ENCODE data around the gene MORN3. TPM values are rescaled to one million over a fixed set of nuclear protein-coding genes. Genes with fewer than 3 reads are reported as not detected.
A peak's percentile ranks its signal among the peaks of the same experiment; 100 is the strongest.

The MORN3 gene
- total and polyA plus RNA-seq, 2 of the 8 experiments (the other 6 are each of a cell fraction or from before 2014, with no cell fraction given), result 0.39 to 0.93 TPM

DNA sequence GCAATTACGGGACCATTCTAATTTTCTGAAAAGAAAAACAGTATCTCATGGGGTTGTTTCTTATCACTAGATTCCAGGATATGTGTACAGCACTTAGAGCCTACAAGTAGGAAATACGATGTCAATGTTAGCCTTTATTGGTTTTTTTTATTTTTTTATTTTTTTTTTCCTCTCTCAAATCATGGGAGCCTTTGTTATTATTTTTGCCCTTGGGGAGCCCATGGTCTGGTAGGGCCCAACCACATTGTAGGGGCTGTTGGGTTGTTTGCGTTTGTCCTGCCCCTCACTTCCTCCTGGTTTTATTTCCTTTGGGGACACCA is 5.9 kb downstream of the MORN3 start:
- no peaks in the 10 kb centered on the region for H3K9me3 ChIP-seq (ENCODE audit: insufficient read depth in 2 of 2, low read depth in 1 of 2, low read length in 1 of 2)
- no peak overlapping the region for H2BK12ac ChIP-seq (ENCODE audit: low read depth, low read length)
- peaks cover 0 to 13% (median 6%) of the 10 kb centered on the region in 4 experiments; a peak in 5 of 7 replicates for H3K4me1 ChIP-seq (replicated peaks in 1 of 4; ENCODE audit: control insufficient read depth in 3 of 4, insufficient read depth in 4 of 4, low read length in 3 of 4)
- CTCF ChIA-PET (ENCODE audit: partially characterized antibody), result interaction anchor here (1.3 kb wide), 1 partner anchor 187 kb away, joined by 3 read pairs; no protein-coding TSS in a partner anchor
- DNase-seq (ENCODE audit: low read depth in 1 of 2, low spot score in 2 of 2), result no peak
- no peak overlapping the region for H2BK20ac ChIP-seq (ENCODE audit: low read length)
- no peaks in the 10 kb centered on the region for H3K79me2 ChIP-seq (ENCODE audit: control insufficient read depth in 1 of 2, insufficient read depth in 2 of 2, low read length in 2 of 2)
- no peak overlapping the region for H2BK15ac ChIP-seq (ENCODE audit: low read length)
- no peaks in the 10 kb centered on the region for H3K36me3 ChIP-seq (ENCODE audit: control insufficient read depth in 2 of 4, insufficient read depth in 4 of 4, low read length in 3 of 4)
- no peak overlapping the region for H4K8ac ChIP-seq (ENCODE audit: extremely low read depth, insufficient read depth, low read length)
- H2AFZ ChIP-seq (ENCODE audit: low read length), result no peak overlapping the region
- no peak overlapping the region for H2BK120ac ChIP-seq (replicated peaks; ENCODE audit: low read depth, low read length)
- H2BK5ac ChIP-seq (ENCODE audit: low read depth, low read length), result no peak overlapping the region
- H4K5ac ChIP-seq (ENCODE audit: insufficient read length, low read depth, low read length), result no peak overlapping the region
- WGBS, 2 experiments (ENCODE audit: extremely low coverage in 1 of 2, insufficient coverage in 1 of 2, insufficient read length in 1 of 2, insufficient replicate concordance in 2 of 2, low coverage in 1 of 2, low lambda C conversion rate in 2 of 2, missing lambda C conversion rate in 1 of 2), result 64% methylated on average over 3 of the region's 3 CpGs; no CpG with 5 or more reads in 1 of the 2 experiments
- no peak overlapping the region for H3K4ac ChIP-seq (replicated peaks; ENCODE audit: insufficient read length, low read depth, low read length)
- H2AK5ac ChIP-seq (ENCODE audit: low read depth, low read length), result no peak overlapping the region
- no peaks in the 10 kb centered on the region for H4K20me1 ChIP-seq (replicated peaks in 1 of 2; ENCODE audit: control insufficient read depth in 1 of 2, insufficient read depth in 2 of 2, low read length in 2 of 2)
- no peak overlapping the region for H3K27ac ChIP-seq (ENCODE audit: low read depth, low read length)
- no peak overlapping the region for H3K14ac ChIP-seq (ENCODE audit: insufficient read length)
- no peaks in the 10 kb centered on the region for H3K27me3 ChIP-seq (replicated peaks in 1 of 4; ENCODE audit: control insufficient read depth in 3 of 4, extremely low read depth in 1 of 4, insufficient read depth in 3 of 4, low read length in 3 of 4)
- peak overlapping the region; percentile 38 for H3K56ac ChIP-seq (replicated peaks; ENCODE audit: insufficient read length, low read depth, low read length)
- peaks cover 3% of the 10 kb centered on the region; the same call in 1 of the 2 replicates for H3K23me2 ChIP-seq (ENCODE audit: low read depth, low read length)
- peak overlapping the region; percentile 68 to 74; a peak in 3 of 4 replicates for H3K4me2 ChIP-seq (ENCODE audit: insufficient read depth in 1 of 2, low read depth in 2 of 2, low read length in 2 of 2)
- no peaks in the 10 kb centered on the region; the same call in 1 of the 2 replicates for H3K79me1 ChIP-seq (ENCODE audit: low read depth, low read length)
- no peak overlapping the region for H3K18ac ChIP-seq (ENCODE audit: extremely low read depth, low read length)
- no peak overlapping the region for H3K4me3 ChIP-seq (ENCODE audit: extremely low read depth in 1 of 4, insufficient read depth in 2 of 4, low read depth in 3 of 4, low read length in 4 of 4)
- FAIRE-seq, result no peak
- H4K91ac ChIP-seq (replicated peaks; ENCODE audit: insufficient read length, low read length), result no peak overlapping the region
- no peak overlapping the region for H3K23ac ChIP-seq (ENCODE audit: insufficient read length)
- no peak overlapping the region for H3K9ac ChIP-seq (replicated peaks in 1 of 4; ENCODE audit: extremely low read depth in 1 of 4, low read depth in 3 of 4, low read length in 3 of 4)
- POLR2A ChIA-PET (ENCODE audit: partially characterized antibody), result interaction anchor here (0.7 to 1.5 kb wide), 6 partner anchors 11 to 523 kb away, joined by 3 to 8 read pairs (median 3); partner anchors contain the start of gene ORAI1
- TF ChIP-seq ZNF274 (IDR thresholded peaks at IDR 0.05; ENCODE audit: borderline replicate concordance, extremely low read depth, low read length), result no peak
- TF ChIP-seq CTBP2 (IDR thresholded peaks at IDR 0.05; ENCODE audit: borderline replicate concordance, insufficient read depth, insufficient read length, low read length), result no peak
- TF ChIP-seq SP1 (IDR thresholded peaks at IDR 0.05; ENCODE audit: low read depth, low read length), result no peak
- TF ChIP-seq RBBP5 (IDR thresholded peaks at IDR 0.05; ENCODE audit: borderline replicate concordance, low read depth, low read length), result no peak
- TF ChIP-seq POU5F1 (IDR thresholded peaks at IDR 0.05; ENCODE audit: low read depth, low read length), result no peak
- TF ChIP-seq KDM1A (IDR thresholded peaks at IDR 0.05; ENCODE audit: borderline replicate concordance, low read length), result no peak
- no peak for TF ChIP-seq CREB1 (IDR thresholded peaks at IDR 0.05)
- TF ChIP-seq SIN3A (conservative IDR thresholded peaks at IDR 0.05 in 1 of 2, IDR thresholded peaks at IDR 0.05 in 1 of 2; ENCODE audit: low read depth in 1 of 2, low read length in 2 of 2), result no peak
- no peak for TF ChIP-seq TAF7 (optimal IDR thresholded peaks at IDR 0.05; ENCODE audit: borderline replicate concordance, low read depth, low read length)
- no peak for TF ChIP-seq JUND (IDR thresholded peaks at IDR 0.05; ENCODE audit: low read length)
- no peak for TF ChIP-seq RNF2 (IDR thresholded peaks at IDR 0.05; ENCODE audit: borderline replicate concordance, low read depth, low read length, missing control alignments, poor library complexity, severe bottlenecking)

Measured in H1 (cell line).